ENCODE measurements around the gene BANF1. TPM values are rescaled to one million over a fixed set of nuclear protein-coding genes. Genes with fewer than 3 reads are reported as not detected.

Gene BANF1
- total RNA-seq, 1 donor from 2014 or later = 167 TPM

GRCh38 chr11:66004186-66004585 lies 1.9 kb downstream of the BANF1 start:
- ATAC-seq (no peak), DNase-seq (no peak)
- H3K9me3 ChIP-seq = no peaks in the 10 kb centered on the region
- H3K4me3 ChIP-seq = no peak overlapping the region
- TF ChIP-seq, protein P1, sequence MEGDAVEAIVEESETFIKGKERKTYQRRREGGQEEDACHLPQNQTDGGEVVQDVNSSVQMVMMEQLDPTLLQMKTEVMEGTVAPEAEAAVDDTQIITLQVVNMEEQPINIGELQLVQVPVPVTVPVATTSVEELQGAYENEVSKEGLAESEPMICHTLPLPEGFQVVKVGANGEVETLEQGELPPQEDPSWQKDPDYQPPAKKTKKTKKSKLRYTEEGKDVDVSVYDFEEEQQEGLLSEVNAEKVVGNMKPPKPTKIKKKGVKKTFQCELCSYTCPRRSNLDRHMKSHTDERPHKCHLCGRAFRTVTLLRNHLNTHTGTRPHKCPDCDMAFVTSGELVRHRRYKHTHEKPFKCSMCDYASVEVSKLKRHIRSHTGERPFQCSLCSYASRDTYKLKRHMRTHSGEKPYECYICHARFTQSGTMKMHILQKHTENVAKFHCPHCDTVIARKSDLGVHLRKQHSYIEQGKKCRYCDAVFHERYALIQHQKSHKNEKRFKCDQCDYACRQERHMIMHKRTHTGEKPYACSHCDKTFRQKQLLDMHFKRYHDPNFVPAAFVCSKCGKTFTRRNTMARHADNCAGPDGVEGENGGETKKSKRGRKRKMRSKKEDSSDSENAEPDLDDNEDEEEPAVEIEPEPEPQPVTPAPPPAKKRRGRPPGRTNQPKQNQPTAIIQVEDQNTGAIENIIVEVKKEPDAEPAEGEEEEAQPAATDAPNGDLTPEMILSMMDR (IDR thresholded peaks at IDR 0.05) = no peak
- H3K27me3 ChIP-seq = no peaks in the 10 kb centered on the region
- H3K27ac ChIP-seq = no peak overlapping the region
- H3K4me1 ChIP-seq = peaks cover 21% of the 10 kb centered on the region
- H3K36me3 ChIP-seq = peaks cover 31% of the 10 kb centered on the region
- intact Hi-C loops (cut with DNase I) = no loop called here

GRCh38 chr11:66006134-66006890 lies 4.0 kb downstream of the BANF1 start:
- Histone ChIP-seq H3K9me3 (no peaks in the 10 kb centered on the region), H3K36me3 (peaks cover 21% of the 10 kb centered on the region), H3K27me3 (peaks cover 2% of the 10 kb centered on the region), H3K4me1 (peaks cover 7% of the 10 kb centered on the region), H3K27ac (no peak overlapping the region), H3K4me3 (no peak overlapping the region)
- TF ChIP-seq, protein P1 (IDR thresholded peaks at IDR 0.05) = no peak
- ATAC-seq (no peak), DNase-seq (no peak)
- intact Hi-C loops (cut with DNase I) = no loop called here

DNA sequence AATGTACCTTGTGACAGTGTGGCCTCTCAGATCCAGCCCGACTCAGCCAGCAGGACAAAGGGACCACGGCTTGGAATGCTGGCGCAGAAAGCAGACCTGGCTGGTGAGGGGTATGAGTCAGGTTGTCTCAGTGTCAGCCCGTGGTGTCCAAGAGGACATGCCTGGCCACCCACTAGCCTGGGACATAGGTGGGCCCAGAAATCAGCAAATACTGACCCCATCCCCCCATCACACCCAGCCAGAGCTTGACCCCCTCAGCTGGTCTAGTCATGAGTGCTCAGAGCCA lies 4.5 kb downstream of the BANF1 start:
- no peak for DNase-seq
- H3K27ac ChIP-seq = no peak overlapping the region
- peaks cover 10% of the 10 kb centered on the region for H3K4me1 ChIP-seq
- TF ChIP-seq, protein P1 (IDR thresholded peaks at IDR 0.05) = no peak
- peaks cover 21% of the 10 kb centered on the region for H3K36me3 ChIP-seq
- no peak for ATAC-seq
- peaks cover 7% of the 10 kb centered on the region for H3K27me3 ChIP-seq
- H3K4me3 ChIP-seq = no peak overlapping the region
- intact Hi-C loops (cut with DNase I) = no loop called here
- no peaks in the 10 kb centered on the region for H3K9me3 ChIP-seq

DNA sequence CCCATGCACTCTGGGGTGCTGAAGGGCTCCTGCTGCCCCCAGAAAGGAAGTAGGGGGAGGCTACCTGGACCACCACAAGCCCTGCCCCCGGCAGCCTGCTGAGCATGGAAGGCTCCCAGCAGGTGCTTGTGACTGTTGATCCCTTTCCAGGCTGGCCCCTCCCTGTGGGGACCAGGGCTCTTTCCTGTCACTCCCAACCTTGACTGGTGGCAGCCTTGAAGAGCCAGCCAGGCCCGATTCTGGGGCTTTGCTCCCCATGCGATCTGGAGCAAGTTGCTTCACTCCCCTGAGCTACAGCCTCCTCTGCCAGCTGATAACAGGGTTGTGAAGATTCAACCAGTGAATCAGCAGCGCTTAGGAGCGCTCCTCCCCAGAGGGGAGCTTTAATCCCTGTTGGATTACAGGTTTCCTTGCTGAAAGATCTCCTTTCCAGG lies 4.9 kb downstream of the BANF1 start:
- Histone ChIP-seq H3K4me1 (peaks cover 14% of the 10 kb centered on the region), H3K36me3 (peaks cover 21% of the 10 kb centered on the region), H3K9me3 (no peaks in the 10 kb centered on the region), H3K27me3 (peaks cover 11% of the 10 kb centered on the region), H3K27ac (no peak overlapping the region), H3K4me3 (no peak overlapping the region)
- no peak for DNase-seq
- intact Hi-C loops (cut with DNase I) = no loop called here
- ATAC-seq = no peak
- TF ChIP-seq, protein P1 (IDR thresholded peaks at IDR 0.05) = no peak

- no peak for ATAC-seq
- no peak for DNase-seq
- H3K4me3 ChIP-seq = no peak overlapping the region
- no peak overlapping the region for H3K27ac ChIP-seq
- H3K36me3 ChIP-seq = peaks cover 21% of the 10 kb centered on the region
- peaks cover 17% of the 10 kb centered on the region for H3K27me3 ChIP-seq
- no peaks in the 10 kb centered on the region for H3K9me3 ChIP-seq
- peaks cover 14% of the 10 kb centered on the region for H3K4me1 ChIP-seq
- TF ChIP-seq, protein P1 (IDR thresholded peaks at IDR 0.05) = no peak
- intact Hi-C loops (cut with DNase I) = no loop called here
These were observed 5.8 kb downstream of the BANF1 start for GRCh38 chr11:66008095-66008467.
